T follicular helper cell (primary cell): Measurements from ENCODE around the gene C19orf81.

ENCODE experiments used
- DNase-seq: peaks from one replicate; pipeline ENCODE4 v3.0.0-alpha.2; 2020; ENCODE audit warnings: low read depth

The C19orf81 gene

GRCh38 chr19:50686310-50687032 lies 37.2 kb downstream of the C19orf81 start:
- no peak for DNase-seq

- DNase-seq, result no peak
These were observed 39.5 kb downstream of the C19orf81 start for GRCh38 chr19:50688766-50689165.

DNA sequence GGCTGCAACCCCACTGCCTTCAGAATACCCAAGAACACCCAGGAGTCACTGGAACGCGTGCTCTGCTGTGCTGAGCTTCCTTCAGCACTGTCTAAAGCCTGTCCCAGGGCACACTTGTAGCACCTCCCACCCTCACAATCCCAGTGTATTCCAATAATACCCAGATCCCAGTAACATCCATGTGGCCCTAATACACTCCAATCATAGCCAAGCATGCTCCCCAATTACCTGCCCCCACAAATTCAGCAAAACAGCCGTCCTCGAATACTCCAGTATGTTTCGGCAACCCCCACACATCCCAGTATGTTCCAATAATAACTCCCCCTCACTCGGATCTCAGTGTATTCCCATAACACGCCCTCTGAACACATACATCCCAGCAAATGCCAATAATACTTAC lies 41.2 kb downstream of the C19orf81 start:
- DNase-seq, result no peak

DNA sequence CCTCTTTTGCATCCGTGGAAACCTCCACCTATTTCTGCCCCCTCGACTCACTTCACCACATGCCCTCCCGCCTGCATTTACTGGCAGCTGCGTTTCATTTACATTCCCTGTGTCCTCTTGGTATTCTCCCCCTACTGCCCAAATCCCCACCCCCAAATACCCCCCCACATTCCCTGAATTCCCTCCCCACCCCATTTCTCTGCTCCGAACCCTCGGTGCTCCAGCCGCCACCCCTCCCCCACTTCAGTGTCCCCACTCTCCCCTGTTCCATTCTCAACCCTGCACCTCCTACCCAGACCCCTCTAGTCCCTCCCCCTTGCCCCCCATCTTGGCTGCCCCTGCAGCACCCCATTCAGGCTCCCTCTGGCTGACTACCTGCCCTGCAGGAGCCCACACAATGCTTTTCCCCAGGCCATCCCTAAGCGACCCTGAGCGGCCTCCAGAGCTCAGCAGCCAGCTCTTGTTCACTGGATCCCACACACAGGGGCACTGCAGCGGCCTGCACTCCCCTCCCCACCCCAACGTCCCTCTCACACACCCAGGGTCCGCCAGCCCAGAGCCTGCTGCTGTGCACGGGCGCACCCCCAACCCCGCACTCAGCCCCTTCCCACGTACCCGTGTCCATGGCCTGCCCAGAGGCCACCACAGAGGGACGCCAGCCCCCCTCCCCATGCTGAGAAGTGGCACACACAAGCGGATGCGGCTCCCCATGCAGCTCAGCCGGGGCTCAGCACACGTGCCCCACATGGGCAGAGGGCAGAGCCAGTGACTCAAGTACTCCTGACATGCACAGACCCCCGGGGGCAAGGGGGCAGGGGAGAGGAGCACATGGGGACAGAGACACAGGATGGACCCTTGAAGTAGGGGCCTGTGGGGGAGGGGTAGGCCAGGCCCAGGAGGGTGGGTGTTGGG lies 44.1 kb downstream of the C19orf81 start:
- DNase-seq, result no peak

GRCh38 chr19:50694815-50695145 lies 45.5 kb downstream of the C19orf81 start:
- DNase-seq, result no peak

DNA sequence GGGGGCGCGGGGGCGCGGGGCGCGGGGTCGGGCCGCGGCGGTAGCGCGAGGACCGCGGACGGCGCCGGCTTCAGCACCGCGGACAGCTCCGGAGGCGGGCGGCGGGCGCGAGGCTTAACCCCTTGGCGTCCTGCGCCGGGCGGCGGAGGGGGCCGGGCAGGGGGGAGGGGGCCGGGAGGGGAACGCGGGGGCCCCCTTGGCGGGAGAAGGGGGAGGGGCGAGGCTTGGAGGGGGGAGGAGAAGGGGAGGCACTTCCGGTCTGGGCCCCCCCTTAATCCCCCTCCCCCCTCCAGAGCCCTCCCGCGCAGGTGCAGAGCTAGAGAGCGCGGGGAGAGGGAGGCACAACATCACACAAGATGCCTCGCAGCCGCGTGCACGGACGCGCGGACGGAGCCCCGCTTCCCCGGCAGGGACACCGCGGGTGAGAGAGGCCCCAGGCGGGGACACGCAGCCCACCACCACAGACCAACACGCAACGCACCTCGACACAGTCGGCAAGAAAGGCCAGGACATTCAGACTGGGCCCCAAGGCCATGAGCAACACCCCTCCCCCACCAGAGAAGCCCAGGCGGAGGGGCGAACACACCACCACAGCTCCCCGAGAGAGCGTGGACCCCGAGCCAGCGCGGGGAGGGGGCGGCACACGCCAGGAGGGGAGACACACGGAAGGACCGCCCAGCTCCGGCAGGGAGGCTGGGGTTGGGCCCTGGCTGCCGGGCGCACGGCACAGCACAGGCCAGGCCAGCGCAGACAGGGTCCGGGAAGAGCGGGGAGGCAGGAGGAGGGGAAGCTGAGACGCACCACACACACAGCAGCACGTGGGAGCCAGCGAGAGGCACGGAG lies 46.2 kb downstream of the C19orf81 start:
- no peak for DNase-seq

- no peak for DNase-seq
These were observed 46.8 kb downstream of the C19orf81 start for GRCh38 chr19:50696094-50696483.

- DNase-seq, result no peak
These were observed 48.3 kb downstream of the C19orf81 start for GRCh38 chr19:50697414-50698124.

GRCh38 chr19:50701367-50701985 lies 52.2 kb downstream of the C19orf81 start:
- DNase-seq, result no peak

DNA sequence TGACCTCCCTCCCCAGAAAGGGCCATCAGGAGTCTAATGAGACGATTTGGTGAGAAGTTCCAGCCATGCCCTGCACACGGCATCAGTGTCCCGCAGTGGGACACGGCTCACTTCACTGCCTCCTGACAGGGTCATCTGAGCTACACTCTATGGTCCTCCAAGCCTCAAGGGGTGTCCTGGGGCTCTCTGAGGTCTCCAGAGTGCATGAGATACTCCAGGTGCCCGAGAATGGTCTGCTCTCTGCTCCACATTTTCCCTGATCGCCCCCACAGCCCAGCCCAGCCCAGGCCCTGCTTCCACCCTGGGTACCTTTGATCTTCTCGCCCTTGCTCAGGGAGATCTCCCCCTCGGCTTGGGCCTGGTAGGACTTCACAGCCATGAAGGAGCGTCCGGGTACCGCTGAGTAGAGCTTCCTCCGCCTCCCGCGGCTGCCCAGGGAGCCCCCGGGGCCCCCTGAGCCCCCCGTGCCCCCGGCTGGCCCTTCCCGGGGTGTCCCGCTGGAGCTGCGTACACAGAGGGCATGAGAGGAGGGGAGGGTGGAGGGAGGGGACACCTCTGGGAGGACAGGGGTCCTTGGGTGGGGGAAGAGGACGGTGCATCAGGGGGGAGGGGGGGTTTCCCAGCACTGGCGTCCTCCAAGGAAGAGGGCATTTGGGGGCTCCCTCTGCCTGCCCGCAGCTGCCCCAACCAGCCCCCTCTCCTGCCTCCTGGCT lies 53.1 kb downstream of the C19orf81 start:
- DNase-seq, result no peak

DNA sequence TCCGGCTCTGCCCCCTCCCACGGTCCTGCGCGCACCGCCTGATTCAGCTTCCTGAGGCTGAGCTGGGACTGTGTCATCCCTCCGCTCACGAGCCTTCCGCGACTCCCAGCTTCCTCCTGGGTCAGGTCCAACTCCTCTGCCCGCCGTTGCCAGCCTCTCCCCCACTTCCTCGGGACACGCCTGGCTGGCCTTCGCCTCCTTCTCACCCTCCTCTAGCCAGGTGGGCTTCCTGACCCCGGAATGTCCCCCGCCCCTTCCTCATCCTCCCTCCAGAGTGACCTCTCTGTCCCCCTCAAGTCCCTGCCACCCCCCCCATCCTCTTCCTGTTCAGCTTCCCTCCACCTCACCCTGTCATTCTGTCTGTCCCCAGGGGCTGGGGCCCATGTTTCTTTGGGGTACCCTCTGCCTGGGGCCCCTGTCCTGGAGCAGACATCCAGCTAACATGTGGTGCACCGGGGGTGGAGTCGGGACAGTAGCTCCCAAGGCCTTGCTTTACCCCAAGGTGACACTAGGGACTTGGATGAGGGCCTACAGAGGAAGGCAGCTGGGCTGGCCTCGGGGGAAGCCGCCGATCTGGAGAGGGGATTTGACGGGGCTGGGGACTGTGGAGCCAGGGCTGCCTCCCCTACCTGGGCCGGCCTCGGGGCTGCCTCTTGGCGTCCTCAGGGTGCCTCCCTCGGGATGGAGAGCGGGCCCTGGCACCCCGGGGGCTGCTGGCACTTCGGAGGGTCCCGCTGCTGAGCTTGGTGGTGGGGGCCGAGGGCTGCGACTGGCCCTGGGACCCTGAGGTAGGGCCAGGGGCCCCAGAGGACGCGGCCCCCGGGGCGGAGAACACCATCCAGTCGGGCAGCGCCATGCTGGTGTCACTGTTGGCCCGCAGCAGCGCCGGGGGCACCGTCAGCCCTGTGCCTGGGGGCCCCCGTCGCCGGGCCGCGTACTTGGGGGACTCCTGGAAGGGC lies 53.9 kb downstream of the C19orf81 start:
- no peak for DNase-seq

DNA sequence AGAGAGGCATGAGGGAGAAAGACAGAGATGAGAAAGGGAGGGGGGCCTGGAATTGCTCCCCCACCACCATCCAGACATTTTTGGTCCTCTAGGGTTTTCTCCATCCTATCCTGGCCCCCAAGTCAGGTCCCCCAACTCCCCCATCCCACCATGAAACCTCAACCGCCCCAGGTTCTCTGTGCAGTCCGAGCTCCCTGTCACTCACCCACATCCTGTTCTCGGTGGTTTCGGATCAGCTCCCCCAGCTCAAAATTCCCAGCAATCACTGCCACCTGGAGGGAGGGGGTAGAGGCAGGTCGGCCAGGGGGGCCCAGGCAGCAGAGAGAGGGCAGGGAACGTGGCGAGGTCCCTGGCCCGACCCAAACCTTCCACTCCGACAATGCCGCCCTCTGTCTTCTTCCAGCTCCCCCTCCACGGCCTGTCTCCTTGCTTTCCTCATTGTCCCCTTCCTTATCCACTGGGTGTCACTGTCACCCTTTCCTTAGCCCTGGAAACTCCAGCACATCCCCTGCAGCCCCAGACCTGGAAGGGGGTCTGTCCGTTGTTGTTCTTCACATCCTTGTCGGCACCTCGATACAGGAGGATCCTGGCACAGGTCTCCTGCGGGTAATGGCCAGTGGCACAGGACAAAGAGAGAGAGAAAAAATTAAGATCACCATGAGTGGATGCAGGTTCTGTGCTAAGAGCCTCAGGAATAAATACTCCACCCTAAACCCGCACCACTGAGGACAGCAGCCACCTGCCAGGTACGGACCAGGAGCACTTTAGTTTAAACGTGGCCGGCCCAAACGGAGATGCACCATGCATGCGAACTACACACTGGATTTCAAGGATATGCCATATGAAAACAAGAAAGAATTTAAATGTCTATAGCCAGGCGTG lies 54.9 kb downstream of the C19orf81 start:
- DNase-seq, result no peak

DNA sequence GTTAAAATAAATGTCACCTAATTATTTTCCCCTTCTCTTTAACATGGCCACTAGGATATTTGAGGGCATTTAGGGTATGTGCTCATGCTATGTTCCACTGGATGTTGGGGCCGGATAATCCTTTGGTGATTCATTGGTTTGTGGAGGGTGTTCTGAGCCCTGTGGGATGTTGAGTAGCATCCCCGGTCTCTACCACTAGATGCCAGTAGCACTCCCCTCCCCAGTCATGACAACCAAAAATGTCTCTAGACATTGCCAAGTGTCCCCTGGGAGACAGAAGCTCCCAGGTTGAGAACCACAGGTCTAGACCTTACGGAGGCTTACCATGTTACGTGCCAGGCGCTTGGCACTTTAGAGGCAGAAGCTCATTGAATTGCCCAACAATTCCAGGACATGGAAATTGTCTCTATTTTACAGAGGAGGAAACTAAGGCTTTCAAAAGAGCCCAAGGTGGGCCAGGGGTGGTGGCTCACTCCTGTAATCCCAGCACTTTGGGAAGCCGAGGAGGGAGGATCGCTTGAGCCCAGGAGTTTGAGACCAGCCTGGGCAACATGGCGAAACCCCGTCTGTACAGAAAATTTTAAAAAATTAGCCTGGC lies 56.3 kb downstream of the C19orf81 start:
- DNase-seq, result no peak

GRCh38 chr19:50706387-50706786 lies 57.1 kb downstream of the C19orf81 start:
- DNase-seq, result no peak

DNA sequence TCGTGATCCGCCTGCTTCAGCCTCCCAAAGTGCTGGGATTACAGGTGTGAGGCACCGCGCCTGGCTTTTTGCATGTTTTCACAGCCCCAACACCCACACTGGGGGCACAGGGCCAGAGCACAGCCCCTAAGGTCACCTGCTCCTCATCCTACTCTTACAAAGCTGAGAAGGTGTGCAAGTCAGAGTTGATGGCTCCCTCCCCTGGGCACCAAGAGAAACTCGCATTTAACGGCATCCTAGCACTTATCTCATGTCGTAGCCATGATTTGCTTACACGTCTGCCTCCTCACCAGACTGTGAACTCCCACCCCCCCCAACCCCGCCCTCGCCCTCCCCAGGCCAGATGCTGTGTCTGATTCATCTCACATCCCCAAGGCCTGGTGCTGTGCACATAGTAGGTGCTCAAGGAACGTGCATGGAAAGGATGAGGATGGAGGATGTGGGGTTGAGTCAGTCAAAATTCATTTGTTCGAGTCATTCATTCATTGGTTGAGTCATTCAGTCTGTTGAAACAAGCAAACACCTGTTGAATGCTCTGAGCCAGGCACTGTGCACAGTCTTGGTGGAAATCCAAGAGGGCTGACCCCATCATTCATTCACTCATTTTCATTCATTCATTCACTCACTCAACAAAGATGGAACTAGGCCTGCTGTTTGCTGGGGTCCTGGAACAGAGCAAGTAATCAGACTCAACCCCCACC lies 59.1 kb downstream of the C19orf81 start:
- no peak for DNase-seq
